IPS-NIHi7 (cell line): ENCODE measurements around the gene GMDS.
"Not testable (repeated sequence)": the region's sequence is repeated elsewhere in the genome, so short reads cannot be mapped to it uniquely, and the experiment has no call there.

ENCODE experiments used
- DNase-seq: peaks from one replicate; pipeline ENCODE4 v3.0.0; 2012; ENCODE audit warnings: mixed read lengths; ENCODE audit errors: extremely low spot score

GMDS gene

DNA sequence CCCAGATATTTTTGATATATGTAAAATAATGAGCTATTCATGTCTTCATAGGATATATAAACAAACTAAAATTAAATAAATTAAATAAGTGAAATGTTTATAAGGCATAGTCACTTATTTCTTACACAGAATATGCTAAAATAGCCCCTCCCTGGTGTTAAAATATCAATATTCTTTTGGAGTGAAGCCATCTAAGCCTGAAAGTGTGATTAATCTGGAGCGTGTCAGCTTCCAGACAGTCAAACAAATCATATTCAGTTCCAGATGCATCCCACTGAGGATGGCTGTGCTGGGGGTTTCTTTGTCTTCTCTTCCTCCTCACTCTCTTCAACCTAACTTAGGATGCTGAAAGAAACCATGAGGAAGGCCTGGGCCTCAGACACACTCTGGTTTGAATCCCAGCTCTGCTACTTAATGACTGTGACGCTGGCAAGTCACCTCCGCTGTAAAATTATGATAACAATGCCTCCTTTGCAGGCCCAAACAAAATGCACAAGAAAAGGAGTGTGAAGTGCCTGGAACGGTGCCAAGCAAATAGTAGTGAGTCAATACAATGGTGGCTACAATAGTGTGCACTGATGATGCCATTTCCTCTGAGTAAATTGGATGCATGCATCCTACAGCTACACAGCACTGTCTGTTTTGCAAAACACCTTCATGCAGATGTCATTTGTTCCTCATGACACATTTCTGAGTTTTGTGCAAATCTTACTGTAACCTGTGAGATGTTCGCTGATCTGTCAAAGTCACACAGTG is 474.3 kb downstream of the GMDS start:
- no peak for DNase-seq

DNA sequence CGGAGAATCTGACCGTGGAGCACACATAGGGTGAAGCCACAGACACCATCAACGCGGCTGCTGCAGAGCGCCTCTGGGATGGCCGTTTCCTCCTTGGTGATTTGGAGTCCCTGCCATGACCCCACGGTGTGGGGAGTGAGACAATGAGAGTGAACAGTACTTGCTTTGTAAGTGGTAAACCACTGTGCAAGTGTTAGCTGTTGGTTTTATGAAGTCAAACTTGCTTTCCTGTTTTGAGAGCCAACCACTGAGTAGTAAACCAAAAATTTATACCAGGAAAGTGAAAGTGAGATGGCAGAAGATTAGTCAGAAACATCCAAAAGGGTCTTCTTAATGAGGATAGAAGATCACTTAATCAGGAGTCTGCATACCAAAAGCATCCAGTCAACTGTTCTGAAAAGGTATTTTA is 475.0 kb downstream of the GMDS start:
- DNase-seq: no peak

DNA sequence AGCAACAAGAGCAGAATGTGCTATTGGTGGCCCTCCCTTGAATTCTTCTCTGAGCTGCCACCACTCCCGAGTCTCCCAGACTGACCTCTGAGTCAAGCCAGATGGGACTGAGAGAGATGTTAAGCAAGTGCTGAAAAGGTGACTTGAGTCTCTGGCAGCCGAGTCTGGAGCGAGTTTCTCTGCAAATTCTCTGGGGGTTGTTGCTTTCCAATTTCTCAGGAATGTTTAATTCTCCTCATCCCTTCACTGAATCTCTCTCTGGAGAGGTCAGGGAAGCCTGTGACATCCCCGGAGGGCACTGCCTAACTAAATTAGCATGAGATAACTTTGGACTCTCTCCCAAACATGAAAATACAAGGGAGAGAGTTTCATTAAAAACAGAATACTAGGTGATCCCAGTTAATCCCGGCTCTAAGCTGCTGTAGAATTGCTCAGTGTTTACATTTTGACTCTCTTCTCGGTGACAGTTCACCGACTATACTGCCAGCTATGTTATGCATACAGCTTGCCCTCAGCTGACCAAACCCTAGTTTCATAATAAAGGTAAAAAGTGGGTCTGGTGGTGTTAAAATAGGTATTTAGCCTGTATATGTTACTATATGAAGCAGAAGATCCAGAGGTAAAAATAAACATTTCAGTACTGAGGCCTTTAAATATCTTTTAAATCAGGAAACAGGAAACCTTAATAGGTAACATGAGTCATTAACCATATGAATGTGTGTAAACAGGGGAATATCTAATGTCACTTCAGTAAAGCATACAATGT is 477.7 kb downstream of the GMDS start:
- no peak for DNase-seq

DNA sequence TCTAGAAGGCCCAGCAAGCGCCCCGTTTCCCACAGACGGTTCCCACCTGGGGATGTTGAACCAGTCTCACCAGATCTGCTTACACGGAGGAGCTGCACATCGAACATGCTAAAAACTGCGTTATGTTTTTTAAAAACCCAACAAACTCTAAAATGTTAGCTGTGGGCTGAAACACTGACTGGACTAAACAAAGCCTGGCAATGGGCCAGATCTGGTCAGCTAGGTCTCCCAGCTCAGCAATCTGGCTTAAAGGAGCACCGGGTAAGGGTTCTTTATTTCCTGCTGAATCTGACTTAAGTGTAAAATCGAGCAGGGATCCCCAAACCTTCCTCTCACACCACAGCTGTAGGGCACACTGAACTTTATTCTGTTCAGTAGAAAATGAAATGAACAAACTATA is 478.8 kb downstream of the GMDS start:
- no peak for DNase-seq

DNA sequence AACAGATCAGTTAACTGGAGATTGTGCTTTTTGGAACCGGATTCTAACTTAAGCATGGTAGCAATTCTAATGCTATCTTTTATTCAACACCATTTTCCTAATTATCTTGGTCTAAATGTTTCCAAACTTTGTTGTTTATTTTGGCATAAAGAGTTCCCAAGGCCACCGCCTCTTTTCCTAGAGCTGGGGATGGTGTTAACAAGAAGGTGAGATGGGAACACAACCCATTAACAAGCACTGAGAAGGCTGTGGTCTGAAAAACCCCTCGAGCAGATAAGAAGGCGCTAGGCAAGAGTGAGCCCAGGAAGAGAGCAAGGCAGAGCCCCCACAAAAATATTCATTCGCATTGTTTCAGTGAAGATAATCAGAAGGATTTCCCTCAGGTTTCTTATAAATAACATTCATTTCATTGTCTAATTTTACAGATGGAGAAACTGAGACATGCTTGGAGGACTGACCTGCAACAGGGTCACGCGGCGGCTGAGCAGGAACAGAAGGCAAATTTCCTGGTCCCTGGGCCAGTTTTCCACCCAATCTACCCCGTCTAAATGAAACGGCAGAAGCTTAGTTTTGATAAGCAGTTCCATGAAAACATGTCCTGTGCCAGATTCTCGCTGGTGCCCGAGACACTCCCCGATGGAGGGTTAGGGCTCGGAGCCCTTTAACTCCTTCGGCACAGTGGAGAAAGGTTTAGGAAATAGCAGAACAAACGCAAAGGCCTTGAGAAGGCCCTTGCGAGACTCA is 480.1 kb downstream of the GMDS start:
- DNase-seq: no peak

DNA sequence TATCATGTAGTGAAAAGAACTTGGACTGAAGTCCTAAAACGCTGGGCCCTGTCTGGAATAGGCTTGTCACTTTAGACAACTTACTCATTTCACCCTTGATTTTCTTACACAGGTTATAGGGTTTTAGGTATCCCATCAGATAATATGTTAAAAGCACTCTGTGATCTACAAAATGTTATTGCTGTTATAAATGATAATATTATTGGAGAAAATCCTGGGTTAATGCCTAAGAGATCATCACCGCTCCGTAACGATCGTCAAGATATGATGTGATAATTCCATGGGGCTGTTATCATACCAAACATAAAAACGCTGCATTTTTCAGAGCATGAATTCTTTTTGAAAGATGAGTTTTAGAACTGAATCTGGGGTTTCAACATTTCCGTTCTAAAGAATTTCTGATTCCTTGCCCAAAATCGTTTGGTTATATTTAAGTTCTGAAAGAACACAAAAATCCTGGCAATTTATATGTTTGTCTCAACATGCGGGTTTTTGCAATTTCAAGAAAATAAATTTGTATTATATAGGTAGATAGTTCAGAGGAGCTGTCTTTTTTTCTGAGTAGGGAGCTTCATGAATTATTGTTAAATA is 480.9 kb downstream of the GMDS start:
- DNase-seq: no peak

DNA sequence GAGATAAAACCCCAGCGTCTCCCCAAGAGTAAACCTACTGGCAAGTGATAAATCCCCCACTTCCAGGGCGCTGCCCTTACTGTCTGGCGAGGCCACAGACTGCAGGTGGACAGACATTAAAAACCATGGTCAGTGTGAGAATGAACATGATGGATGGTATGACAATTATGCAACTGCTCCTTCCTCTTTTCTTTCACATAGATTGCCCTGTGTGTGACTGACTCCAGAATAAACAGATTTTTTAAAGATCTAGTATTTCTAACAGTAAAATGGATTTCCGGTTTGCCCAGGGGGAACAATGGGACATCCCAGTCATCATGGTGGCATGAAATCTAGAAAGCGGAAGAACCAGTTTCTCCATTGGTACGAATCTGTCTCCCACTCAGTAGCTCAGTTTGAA is 482.0 kb downstream of the GMDS start:
- no peak for DNase-seq

DNA sequence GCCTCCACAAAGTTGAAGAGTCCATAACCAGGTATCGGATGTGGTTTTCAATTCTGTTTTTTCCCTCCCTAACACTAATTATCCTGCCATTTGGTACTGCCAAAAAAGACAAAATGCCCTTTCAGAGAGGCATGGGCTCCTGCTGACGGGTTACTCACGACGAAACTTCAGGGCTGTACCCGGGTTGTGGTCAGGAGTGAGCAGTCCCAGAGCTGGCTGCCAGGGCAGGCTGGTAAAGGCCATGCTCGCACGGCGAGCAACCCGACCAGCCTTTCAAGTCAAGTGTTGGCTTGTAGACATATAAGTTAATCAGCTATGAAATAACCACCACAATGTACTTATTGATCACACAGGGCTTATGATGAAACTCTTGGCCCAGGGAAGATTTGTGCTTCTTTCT is 483.2 kb downstream of the GMDS start:
- DNase-seq: no peak

DNA sequence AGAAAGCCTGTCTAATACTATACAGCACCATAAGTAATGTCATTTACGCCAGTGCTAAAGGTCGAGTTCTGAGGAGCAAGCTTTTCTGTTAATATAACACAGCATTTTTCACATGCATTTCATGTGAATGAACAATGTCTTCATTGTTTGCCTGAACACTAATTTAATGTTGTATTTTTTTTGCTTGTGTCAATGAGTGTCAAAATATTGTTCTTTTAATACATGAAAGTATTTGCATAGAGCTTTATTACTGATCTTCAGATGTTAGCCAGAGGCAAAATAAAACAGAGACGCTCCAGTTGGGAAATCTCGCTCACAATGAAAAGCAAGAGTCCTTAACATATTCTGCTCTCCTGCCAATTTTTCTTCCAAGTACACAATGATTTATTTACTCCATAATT is 483.9 kb downstream of the GMDS start:
- DNase-seq: no peak

DNA sequence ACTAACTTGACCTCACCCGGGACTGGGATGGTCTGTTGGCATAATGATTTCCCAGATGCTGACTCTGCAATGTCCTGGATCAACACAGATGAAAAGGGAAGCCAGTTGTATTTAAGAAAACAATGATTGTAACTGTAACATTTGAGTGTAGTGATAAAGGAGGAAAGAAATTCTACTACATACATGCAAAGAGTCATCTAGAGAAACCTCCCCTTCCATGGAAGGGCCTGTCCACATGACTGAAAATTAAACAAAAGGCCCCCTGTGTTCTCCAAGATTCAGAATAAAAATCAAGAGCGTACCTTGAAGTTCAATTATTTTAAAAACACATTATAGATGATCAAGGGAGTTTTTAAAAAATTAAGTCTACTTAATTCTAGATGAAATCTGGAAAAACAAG is 484.5 kb downstream of the GMDS start:
- DNase-seq: no peak

DNA sequence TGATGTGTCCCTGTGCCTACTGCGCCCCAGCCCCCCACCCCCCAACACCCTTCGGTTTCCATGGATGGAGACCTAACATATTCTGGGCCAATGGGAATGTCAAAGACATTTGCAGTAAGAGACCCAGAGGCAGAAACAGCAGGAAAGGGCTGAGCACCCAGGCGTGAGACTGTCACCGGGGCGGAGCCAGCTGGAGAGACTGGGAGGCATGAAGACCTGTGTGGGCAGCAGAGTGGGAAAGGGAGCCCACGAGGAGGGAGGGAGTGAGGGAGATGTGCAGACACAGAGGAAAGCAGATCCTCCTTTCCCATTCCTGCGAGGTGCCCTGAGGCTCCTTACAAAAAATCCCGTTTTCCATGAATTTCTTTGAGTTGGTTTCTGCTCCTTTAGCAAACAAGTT is 485.5 kb downstream of the GMDS start:
- no peak for DNase-seq

DNA sequence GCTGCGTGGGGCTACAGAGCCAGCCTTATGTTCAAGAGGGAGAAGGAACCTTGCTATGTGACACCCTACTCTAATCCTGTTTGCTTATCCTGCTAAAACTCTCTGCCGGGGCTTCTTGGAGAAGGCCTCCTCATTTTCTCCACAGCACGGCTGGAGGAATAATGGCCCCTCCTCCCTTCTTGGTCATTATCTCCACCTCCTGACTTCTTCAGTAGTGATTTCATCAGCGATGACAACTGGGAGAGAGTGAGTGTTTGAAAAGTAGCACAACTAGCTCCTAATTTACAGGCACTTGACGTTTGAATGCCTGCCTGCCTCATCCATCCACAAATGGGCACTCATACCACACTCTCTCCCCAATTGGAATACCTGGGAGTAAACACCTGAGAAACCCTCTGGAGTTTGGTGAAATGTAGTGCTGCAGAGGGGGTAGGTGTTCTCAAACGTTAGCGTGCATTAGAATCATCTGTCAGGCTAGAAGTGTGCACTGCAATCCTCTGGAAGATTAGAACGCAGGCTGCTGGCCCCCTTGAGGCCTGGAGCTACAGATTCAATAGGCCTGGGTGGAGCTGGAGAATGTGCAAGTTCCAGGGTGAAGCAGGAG is 487.2 kb downstream of the GMDS start:
- DNase-seq: no peak

DNA sequence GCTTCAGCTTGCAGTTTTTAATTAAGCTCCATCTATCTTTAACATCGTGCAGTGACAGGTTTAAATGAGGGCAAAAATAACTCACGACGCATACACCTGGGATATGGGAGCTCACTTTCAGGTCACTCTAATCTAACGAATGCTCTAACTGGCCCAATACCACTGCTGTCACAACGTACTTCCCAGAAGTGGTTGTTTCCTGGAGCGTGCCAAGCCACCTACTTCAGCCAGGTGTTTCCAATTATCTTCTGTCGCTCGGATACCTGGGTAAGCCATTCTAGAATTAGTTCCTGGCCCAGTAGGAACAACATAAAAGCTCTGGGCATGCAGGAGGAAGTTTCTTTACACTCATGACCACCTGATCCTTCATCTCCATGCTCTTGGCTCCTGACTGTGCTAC is 488.3 kb downstream of the GMDS start:
- no peak for DNase-seq

DNA sequence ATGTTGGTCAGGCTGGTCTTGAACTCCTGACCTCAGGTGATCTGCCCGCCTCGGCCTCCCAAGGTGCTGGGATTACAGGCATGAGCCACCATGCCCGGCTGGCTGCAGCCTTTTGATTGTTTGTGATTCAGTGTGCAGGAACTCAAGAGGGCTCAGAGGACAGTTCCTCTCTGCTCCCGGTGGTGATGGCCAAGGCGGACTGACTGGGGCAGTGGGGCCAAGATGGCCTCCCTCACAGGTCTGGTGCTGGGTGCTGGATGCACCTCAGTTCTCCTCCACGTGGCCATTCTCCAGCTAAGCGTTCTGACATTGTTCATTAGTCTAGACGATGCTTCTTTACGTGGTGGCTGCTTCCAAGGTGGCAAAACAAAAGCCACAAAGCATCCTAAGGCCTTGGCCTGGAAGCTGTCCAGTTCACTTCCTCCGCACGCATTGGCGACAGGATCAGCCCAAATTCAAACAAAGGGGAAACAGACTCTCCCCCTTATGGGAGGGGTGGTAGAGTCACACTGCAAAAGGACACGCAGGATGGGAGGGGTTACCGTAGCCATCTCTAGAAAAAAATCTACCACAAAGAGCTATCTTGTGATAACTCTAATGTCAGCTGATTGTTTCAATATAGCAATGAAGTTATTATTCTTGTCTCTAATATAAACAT is 488.8 kb downstream of the GMDS start:
- DNase-seq: no peak

DNA sequence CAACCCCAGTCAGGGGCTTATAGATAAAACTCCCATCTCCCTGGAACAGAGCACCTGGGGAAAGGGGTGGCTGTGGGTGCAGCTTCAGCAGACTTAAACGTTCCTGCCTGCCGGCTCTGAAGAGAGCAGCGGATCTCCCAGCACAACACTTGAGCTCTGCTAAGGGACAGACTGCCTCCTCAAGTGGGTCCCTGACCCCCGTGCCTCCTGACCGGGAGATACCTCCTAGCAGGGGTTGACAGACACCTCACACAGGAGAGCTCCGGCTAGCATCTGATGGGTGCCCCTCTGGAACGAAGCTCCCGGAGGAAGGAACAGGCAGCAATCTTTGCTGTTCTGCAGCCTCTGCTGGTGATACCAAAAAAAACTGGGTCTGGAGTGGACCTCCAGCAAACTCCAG is 494.3 kb downstream of the GMDS start:
- not testable (repeated sequence) for DNase-seq

DNA sequence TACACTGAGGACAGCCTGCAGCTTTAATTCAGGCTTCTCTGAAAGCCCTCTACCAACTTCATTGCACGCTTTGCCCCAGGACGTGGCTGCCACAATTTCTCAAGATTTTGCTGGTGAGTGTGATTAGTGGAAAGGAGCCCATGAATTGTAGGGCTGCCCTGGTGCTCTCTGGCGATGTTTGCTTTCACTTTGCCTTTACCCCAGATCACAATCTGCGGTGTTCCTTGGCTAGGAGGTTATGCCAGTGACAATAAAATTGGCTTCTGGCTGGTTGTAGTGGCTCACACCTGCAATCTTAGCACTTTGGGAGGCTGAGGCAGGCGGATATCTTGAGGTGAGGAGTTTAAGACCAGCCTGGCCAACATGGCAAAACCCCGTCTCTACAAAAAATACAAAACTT is 496.4 kb downstream of the GMDS start:
- no peak for DNase-seq

DNA sequence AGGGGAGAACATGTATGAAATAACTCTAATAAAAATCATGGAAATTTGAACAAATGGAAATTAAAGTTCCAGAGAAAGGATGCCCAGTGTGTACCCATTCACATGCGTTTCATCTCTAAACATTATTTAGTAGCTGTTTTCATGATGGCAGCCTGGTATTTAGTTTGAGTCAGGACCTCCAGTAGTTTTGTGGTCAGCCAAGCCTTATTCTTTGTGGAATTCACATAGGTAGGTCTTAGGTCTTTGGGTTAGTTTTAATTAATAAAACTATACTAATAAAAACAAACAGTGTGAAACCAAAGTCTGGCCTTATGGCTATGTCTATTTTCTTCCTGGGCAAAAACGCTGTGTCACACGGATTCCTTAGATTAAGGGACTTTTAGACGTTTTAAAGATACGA is 497.9 kb downstream of the GMDS start:
- DNase-seq: no peak

DNA sequence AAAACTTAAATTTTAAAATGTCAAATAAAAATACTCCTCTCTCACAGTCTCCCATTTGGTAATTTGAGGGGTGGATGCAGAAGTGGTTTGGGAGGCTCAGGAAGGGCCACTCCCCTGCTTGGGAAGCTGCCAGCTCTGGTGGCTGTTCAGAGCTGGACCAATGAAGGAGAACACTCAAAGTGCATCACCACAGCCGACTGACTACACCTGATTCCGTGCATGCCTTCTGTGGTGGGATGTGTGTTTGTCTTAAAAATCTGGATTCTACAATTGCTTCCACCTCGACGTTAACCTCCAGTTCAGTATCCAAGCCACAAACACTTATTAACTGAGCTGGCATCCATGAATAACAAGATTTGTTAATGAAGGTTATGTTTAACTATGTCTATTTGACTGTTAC is 498.4 kb downstream of the GMDS start:
- no peak for DNase-seq

DNA sequence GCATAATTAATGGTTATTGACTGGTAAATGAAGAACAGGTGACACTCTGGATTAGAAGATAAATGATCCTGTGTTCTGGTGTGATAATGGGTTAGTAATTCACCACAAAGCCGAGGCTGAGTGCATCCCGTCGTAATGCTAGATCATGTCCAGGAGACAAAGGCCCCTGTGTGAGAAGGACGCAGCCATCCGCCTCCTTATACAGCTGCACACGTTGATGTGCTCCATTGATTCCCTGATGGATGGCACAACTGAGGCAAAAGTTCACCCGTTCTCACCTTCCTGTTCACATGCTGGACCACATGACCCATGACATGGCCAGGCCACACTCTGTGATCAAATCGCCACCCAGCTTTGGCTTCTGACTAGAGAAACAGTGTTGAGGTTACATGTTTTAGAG is 499.6 kb downstream of the GMDS start:
- DNase-seq: no peak

DNA sequence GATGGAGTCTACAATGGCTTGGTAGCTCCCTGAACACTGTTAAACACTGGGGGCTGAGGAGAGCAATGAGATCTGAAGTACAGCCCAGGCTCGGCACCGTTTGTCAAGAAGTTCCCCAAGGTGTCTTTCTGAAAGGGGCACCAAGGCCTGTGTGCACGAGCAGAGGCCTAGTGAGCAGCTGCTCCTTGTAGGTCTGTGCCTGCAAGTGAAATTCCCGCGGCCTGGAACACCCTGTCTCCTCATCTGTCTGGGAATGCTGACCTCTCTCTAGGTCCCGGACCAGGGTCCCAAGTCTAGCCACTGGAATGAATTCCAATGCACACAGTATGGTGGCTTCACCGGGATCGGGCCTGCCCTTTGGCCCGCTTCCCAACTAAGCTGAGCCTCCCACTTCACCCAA is 500.9 kb downstream of the GMDS start:
- DNase-seq: no peak

DNA sequence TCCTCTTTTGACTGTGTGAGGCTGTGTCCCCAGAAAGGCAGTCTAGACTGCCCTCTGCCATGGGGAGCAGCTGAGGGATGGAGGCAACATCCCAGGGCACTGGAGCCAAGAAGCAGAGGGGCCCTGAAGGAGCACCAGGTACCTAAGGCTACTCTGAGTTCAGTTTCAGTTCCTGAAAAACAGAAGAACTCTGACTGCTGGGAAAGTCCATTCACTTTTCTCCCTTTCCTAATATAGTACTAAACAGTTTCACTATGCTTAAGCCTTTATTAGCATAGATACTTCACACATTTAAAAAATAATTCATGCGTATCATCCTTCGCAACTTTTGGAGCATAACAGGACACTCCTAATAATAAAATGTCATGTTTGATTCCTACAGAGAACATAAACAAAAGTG is 505.7 kb downstream of the GMDS start:
- no peak for DNase-seq
